Middle frontal gyrus (tissue), 1 donor: Measurements from ENCODE around the gene FBXO42.

Experiments
- DNase-seq: peaks from one replicate; pipeline ENCODE4 v3.0.0-alpha.2; 2015; ENCODE audit warnings: low spot score; ENCODE audit errors: extremely low spot score

Gene FBXO42

GRCh38 chr1:16326833-16327404 lies 25.4 kb downstream of the FBXO42 start:
- no peak for DNase-seq

- no peak for DNase-seq
Measured at GRCh38 chr1:16324456-16324890, 27.8 kb downstream of the FBXO42 start.

GRCh38 chr1:16321176-16321867 lies 31.0 kb downstream of the FBXO42 start:
- no peak for DNase-seq

- no peak for DNase-seq
Measured at GRCh38 chr1:16318555-16318954, 33.7 kb downstream of the FBXO42 start.

- no peak for DNase-seq
Measured at GRCh38 chr1:16315437-16315836, 36.8 kb downstream of the FBXO42 start.

GRCh38 chr1:16307222-16307621 lies 45.1 kb downstream of the FBXO42 start:
- DNase-seq, result no peak

- DNase-seq, result no peak
Measured at GRCh38 chr1:16302709-16303627, 49.3 kb downstream of the FBXO42 start.

GRCh38 chr1:16300436-16300835 lies 51.8 kb downstream of the FBXO42 start:
- DNase-seq, result no peak

GRCh38 chr1:16298653-16299052 lies 53.6 kb downstream of the FBXO42 start:
- no peak for DNase-seq

- DNase-seq, result no peak
Measured at GRCh38 chr1:16296643-16297042, 55.6 kb downstream of the FBXO42 start.

- DNase-seq, result no peak
Measured at GRCh38 chr1:16294219-16295212, 57.8 kb downstream of the FBXO42 start.

- no peak for DNase-seq
Measured at GRCh38 chr1:16293538-16293937, 58.7 kb downstream of the FBXO42 start.

GRCh38 chr1:16292739-16293138 lies 59.5 kb downstream of the FBXO42 start:
- DNase-seq, result no peak

- DNase-seq, result no peak
Measured at GRCh38 chr1:16289959-16290358, 62.3 kb downstream of the FBXO42 start.

GRCh38 chr1:16286122-16286521 lies 66.2 kb downstream of the FBXO42 start:
- DNase-seq, result no peak

- DNase-seq, result no peak
Measured at GRCh38 chr1:16281765-16282164, 70.5 kb downstream of the FBXO42 start.

- DNase-seq, result no peak
Measured at GRCh38 chr1:16279186-16279585, 73.1 kb downstream of the FBXO42 start.

GRCh38 chr1:16276302-16277030 lies 75.8 kb downstream of the FBXO42 start:
- DNase-seq, result no peak

- no peak for DNase-seq
Measured at GRCh38 chr1:16275591-16275990, 76.7 kb downstream of the FBXO42 start.

GRCh38 chr1:16267690-16268180 lies 84.5 kb downstream of the FBXO42 start:
- no peak for DNase-seq
